Measurements from ENCODE around the gene NCAPG2.

- TF ChIP-seq CTCF (IDR thresholded peaks at IDR 0.05) (no peak), POLR2A (IDR thresholded peaks at IDR 0.05) (no peak)
Measured at GRCh38 chr7:158725506-158725800, 20.8 kb upstream of the NCAPG2 start.
